ENCODE results near the gene VWA5A. TPM values are rescaled to one million over a fixed set of nuclear protein-coding genes. Genes with fewer than 3 reads are reported as not detected.

The VWA5A gene, protein sequence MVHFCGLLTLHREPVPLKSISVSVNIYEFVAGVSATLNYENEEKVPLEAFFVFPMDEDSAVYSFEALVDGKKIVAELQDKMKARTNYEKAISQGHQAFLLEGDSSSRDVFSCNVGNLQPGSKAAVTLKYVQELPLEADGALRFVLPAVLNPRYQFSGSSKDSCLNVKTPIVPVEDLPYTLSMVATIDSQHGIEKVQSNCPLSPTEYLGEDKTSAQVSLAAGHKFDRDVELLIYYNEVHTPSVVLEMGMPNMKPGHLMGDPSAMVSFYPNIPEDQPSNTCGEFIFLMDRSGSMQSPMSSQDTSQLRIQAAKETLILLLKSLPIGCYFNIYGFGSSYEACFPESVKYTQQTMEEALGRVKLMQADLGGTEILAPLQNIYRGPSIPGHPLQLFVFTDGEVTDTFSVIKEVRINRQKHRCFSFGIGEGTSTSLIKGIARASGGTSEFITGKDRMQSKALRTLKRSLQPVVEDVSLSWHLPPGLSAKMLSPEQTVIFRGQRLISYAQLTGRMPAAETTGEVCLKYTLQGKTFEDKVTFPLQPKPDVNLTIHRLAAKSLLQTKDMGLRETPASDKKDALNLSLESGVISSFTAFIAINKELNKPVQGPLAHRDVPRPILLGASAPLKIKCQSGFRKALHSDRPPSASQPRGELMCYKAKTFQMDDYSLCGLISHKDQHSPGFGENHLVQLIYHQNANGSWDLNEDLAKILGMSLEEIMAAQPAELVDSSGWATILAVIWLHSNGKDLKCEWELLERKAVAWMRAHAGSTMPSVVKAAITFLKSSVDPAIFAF
- 7.2 and 15.6 TPM in 2 replicates for total RNA-seq

GRCh38 chr11:124114942-124115781 is at the start of gene VWA5A:
Gene VWA5A, plus strand, starts transcription at chr11:124115450. Its CDS starts 2,062 bp downstream, at chr11:124117512.

GRCh38 chr11:124183068-124183467 is 67.8 kb downstream of the VWA5A start, which contains the start of gene OR10D3:
Gene OR10D3, plus strand, starts transcription at chr11:124183345. Its CDS starts 1,925 bp downstream, at chr11:124185270.

Other genes with a start within 250 kb of the VWA5A start
- gene TMEM225, start 229.8 kb upstream of the VWA5A start, total RNA-seq: not detected in 2 replicates
- not detected in 2 replicates for gene OR8D4, start 213.3 kb upstream of the VWA5A start, total RNA-seq
- gene OR4D5, start 175.8 kb upstream of the VWA5A start, total RNA-seq: not detected in 2 replicates
- not detected in 2 replicates for gene OR6T1, start 171.6 kb upstream of the VWA5A start, total RNA-seq
- gene OR10S1, start 137.7 kb upstream of the VWA5A start, total RNA-seq: not detected in 2 replicates
- not detected in 2 replicates for gene OR10G6, start 120.3 kb upstream of the VWA5A start, total RNA-seq
- not detected in 2 replicates for gene OR10G4, start 102.5 kb upstream of the VWA5A start, total RNA-seq
- gene OR10G9, start 92.4 kb upstream of the VWA5A start, total RNA-seq: not detected in 2 replicates
- gene OR10G8, start 88.7 kb upstream of the VWA5A start, total RNA-seq: not detected in 2 replicates
- gene OR10G7, start 74.1 kb upstream of the VWA5A start, total RNA-seq: not detected in 2 replicates
- not detected in 2 replicates for gene OR10D3, start 67.9 kb downstream of the VWA5A start, total RNA-seq
- gene OR8G1, start 125.6 kb downstream of the VWA5A start, total RNA-seq: not detected in 2 replicates
- gene OR8G5, start 140.9 kb downstream of the VWA5A start, total RNA-seq: not detected in 2 replicates
- not detected in 2 replicates for gene OR8D1, start 198.5 kb downstream of the VWA5A start, total RNA-seq
- not detected in 2 replicates for gene OR8D2, start 204.7 kb downstream of the VWA5A start, total RNA-seq

All from pericardium fibroblast (primary cell).